HG03457 (cell line): ENCODE results near the gene ISG20.

Experiments
- ATAC-seq: cut with Tn5 transposase; IDR thresholded peaks from one replicate; pipeline ENCODE4 v1.9.1; 2021; ENCODE audit warnings: moderate number of reproducible peaks; ENCODE audit not compliant: unreplicated experiment

ISG20 gene

GRCh38 chr15:88638626-88639372 is at the start of gene ISG20:
Gene ISG20, plus strand, starts transcription at chr15:88639016. Its CDS starts 351 bp downstream, at chr15:88639367.
- ATAC-seq, result peak; percentile 58

GRCh38 chr15:88590759-88591158 is 48.1 kb upstream of the ISG20 start:
- no peak for ATAC-seq

GRCh38 chr15:88591384-88591783 is 47.4 kb upstream of the ISG20 start:
- ATAC-seq, result no peak

GRCh38 chr15:88603885-88604284 is 34.9 kb upstream of the ISG20 start:
- no peak for ATAC-seq

- ATAC-seq, result no peak
Measured at GRCh38 chr15:88604381-88605188, 34.2 kb upstream of the ISG20 start.

- no peak for ATAC-seq
Measured at GRCh38 chr15:88605189-88606069, 33.4 kb upstream of the ISG20 start.

- ATAC-seq, result no peak
Measured at GRCh38 chr15:88606070-88606794, 32.6 kb upstream of the ISG20 start.

- no peak for ATAC-seq
Measured at GRCh38 chr15:88607951-88608350, 30.9 kb upstream of the ISG20 start.

- ATAC-seq, result no peak
Measured at GRCh38 chr15:88608607-88609181, 30.1 kb upstream of the ISG20 start.

- ATAC-seq, result no peak
Measured at GRCh38 chr15:88609344-88610090, 29.3 kb upstream of the ISG20 start.

GRCh38 chr15:88610701-88611231 is 28.1 kb upstream of the ISG20 start:
- no peak for ATAC-seq

GRCh38 chr15:88612186-88612796 is 26.5 kb upstream of the ISG20 start:
- ATAC-seq, result no peak

- no peak for ATAC-seq
Measured at GRCh38 chr15:88613074-88613944, 25.5 kb upstream of the ISG20 start.

- no peak for ATAC-seq
Measured at GRCh38 chr15:88615303-88616107, 23.3 kb upstream of the ISG20 start.

- ATAC-seq, result no peak
Measured at GRCh38 chr15:88616240-88616639, 22.6 kb upstream of the ISG20 start.

- no peak for ATAC-seq
Measured at GRCh38 chr15:88617031-88617722, 21.6 kb upstream of the ISG20 start.
